Right atrium auricular region (tissue), 2 donors: ENCODE measurements around the gene JSRP1. TPM values are rescaled to one million over a fixed set of nuclear protein-coding genes. Genes with fewer than 3 reads are reported as not detected.
A peak's percentile ranks its signal among the peaks of the same experiment; 100 is the strongest.

Experiments
- DNase-seq: peaks from one replicate; pipeline ENCODE4 v3.0.0-alpha.2; 2019; ENCODE audit warnings: low spot score
- H3K27ac ChIP-seq, 2 donors: fragments of 200-600 bp; sonication (generic); 1 replicate in 1 of 2; 2 replicates in 1 of 2; pipeline ENCODE4 v1.5.1; 2016 to 2019
- H3K27me3 ChIP-seq, 2 donors: fragments of 200-600 bp; sonication (generic); one replicate each; pipeline versions ENCODE4 v1.5.1 to v1.6.0; 2017 to 2019
- H3K36me3 ChIP-seq: fragments of 200-600 bp; sonication (generic); one replicate; pipeline ENCODE4 v1.5.1; 2016
- H3K4me1 ChIP-seq, 2 donors: fragments of 200-600 bp; sonication (generic); one replicate each; pipeline versions ENCODE4 v1.5.1 to v1.6.0; 2017 to 2019
- H3K4me3 ChIP-seq, 2 donors: fragments of 200-600 bp; sonication (generic); 1 replicate in 1 of 2; 2 replicates in 1 of 2; pipeline ENCODE4 v1.5.1; 2017 to 2019; ENCODE audit warnings: mild to moderate bottlenecking in 1 of 2, moderate library complexity in 1 of 2
- H3K9me3 ChIP-seq, 2 donors: fragments of 200-600 bp; sonication (generic); one replicate each; pipeline ENCODE4 v1.5.1; 2019
- total RNA-seq, 2 donors: library from RNA; depleted of rRNA; stranded (reverse); fragments of >200 nt; gene quantifications; one replicate each; pipeline ENCODE4 v1.1.0, GENCODE V29; 2016
- TF ChIP-seq, protein P1 (sequence below), 2 donors: fragments of 200-600 bp; sonication (generic); IDR thresholded peaks; one replicate each; pipeline ENCODE4 v1.5.1; 2019; ENCODE audit warnings: antibody characterized with exemption in 2 of 2

The JSRP1 gene
- total RNA-seq, 2 donors from 2014 or later, result 0.39 TPM; not detected in 1

DNA sequence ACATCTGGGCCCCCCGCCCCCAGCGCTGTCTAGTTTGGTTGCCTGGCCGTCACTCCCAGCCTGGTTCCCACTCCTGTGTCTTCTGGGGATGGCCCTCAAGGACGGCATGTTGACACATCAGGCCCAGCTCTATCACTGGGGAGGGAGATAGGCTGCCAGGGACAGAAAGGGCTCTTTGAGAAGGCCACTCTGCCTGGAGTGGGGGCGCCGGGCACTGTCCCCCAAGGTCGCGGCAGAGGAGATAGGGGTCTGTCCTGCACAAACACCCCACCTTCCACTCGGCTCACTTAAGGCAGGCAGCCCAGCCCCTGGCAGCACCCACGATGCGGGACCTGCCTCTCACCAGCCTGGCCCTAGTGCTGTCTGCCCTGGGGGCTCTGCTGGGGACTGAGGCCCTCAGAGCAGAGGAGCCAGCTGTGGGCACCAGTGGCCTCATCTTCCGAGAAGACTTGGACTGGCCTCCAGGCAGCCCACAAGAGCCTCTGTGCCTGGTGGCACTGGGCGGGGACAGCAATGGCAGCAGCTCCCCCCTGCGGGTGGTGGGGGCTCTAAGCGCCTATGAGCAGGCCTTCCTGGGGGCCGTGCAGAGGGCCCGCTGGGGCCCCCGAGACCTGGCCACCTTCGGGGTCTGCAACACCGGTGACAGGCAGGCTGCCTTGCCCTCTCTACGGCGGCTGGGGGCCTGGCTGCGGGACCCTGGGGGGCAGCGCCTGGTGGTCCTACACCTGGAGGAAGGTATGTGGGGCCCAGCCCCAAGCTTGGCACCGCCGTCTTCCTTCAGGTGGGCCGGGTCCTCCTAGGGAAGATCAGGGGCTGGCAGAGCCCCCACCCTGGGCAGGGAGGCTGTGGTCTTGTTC is 7.0 kb downstream of the JSRP1 start, which contains the start of gene AMH:
TSS of gene AMH (plus strand) at position 314 of the 857 bp plus-strand sequence. CDS start at position 324, 10 bp downstream.
- H3K27me3 ChIP-seq, result peaks cover 17 to 33% of the 10 kb centered on the region in 2 donors
- no peak within 1 kb of the TSS for H3K27ac ChIP-seq
- H3K9me3 ChIP-seq, result no peaks in the 10 kb centered on the region
- TF ChIP-seq, protein P1, sequence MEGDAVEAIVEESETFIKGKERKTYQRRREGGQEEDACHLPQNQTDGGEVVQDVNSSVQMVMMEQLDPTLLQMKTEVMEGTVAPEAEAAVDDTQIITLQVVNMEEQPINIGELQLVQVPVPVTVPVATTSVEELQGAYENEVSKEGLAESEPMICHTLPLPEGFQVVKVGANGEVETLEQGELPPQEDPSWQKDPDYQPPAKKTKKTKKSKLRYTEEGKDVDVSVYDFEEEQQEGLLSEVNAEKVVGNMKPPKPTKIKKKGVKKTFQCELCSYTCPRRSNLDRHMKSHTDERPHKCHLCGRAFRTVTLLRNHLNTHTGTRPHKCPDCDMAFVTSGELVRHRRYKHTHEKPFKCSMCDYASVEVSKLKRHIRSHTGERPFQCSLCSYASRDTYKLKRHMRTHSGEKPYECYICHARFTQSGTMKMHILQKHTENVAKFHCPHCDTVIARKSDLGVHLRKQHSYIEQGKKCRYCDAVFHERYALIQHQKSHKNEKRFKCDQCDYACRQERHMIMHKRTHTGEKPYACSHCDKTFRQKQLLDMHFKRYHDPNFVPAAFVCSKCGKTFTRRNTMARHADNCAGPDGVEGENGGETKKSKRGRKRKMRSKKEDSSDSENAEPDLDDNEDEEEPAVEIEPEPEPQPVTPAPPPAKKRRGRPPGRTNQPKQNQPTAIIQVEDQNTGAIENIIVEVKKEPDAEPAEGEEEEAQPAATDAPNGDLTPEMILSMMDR (IDR thresholded peaks at IDR 0.05), result no peak
- H3K36me3 ChIP-seq, result peaks cover 47% of the 10 kb centered on the region
- H3K4me1 ChIP-seq, result peaks cover 0 to 58% of the 10 kb centered on the region in 2 donors
- no peak for DNase-seq
- no peak within 1 kb of the TSS for H3K4me3 ChIP-seq

DNA sequence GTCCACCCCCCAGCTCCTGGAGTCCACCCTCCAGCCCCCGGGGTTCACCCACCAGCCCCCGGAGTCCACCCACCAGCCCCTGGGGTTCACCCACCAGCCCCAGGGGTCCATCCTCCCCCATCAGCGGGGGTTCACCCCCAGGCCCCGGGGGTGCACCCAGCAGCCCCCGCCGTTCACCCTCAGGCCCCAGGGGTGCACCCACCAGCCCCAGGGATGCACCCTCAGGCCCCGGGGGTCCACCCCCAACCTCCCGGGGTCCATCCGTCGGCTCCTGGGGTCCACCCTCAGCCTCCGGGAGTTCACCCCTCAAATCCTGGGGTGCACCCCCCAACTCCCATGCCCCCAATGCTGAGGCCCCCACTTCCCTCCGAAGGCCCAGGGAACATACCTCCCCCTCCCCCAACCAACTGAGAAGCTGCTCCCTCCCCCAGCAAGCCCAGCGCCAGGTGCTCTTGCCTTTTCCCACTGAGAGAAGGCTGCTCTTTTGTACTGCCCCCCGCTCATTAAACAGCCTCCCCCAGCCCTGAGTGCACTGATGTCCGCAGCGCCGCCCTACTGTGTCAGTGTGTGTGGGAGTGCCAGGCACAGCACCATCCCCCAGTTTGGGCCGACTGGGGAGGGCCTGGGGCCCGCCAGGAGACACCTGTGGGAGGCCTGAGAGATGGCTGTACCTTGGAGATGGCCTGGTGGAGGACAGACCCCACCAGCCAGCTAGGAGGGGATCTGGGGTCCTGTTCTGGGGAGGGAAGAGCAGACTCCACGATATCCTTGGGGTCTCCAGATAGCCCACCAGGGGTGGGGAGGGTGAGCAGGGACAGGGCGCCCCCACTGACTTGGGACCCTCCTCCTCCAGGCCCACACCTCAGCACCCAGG is 7.8 kb downstream of the JSRP1 start:
- peaks cover 0 to 52% of the 10 kb centered on the region in 2 donors for H3K4me1 ChIP-seq
- H3K27me3 ChIP-seq, result peaks cover 17 to 28% of the 10 kb centered on the region in 2 donors
- no peaks in the 10 kb centered on the region for H3K9me3 ChIP-seq
- no peak for DNase-seq
- TF ChIP-seq, protein P1 (IDR thresholded peaks at IDR 0.05), result no peak
- peaks cover 55% of the 10 kb centered on the region for H3K36me3 ChIP-seq
- H3K27ac ChIP-seq, result no peak overlapping the region
- no peak overlapping the region for H3K4me3 ChIP-seq

DNA sequence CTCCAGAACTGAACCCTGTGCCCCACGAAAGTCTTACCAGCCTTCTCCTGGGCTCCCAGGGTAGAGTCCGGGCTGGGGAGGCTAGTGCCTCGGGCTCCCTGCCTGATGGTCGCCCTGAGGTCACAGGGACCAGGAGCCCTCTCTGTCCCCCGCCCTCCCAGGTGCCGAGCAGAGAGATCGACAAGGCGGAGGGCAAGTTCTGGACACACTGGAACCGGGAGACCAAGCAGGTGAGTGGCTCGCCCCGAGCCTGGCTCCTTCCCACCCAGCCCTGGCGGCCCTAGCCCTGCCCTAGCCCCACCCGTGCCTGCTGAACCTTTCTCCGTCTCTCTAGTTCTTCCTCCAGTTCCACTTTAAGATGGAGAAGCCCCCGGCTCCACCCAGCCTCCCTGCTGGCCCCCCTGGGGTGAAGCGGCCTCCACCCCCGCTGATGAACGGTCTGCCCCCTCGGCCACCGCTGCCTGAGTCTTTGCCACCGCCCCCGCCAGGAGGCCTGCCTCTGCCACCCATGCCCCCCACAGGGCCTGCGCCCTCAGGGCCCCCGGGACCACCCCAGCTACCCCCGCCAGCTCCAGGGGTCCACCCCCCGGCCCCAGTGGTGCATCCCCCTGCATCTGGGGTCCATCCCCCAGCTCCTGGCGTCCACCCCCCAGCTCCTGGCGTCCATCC is 8.7 kb downstream of the JSRP1 start:
- Histone ChIP-seq H3K27me3 (peaks cover 10 to 23% of the 10 kb centered on the region in 2 donors), H3K9me3 (no peaks in the 10 kb centered on the region), H3K27ac (no peak overlapping the region), H3K4me1 (peaks cover 0 to 45% of the 10 kb centered on the region in 2 donors), H3K4me3 (no peak overlapping the region), H3K36me3 (peaks cover 56% of the 10 kb centered on the region)
- no peak for DNase-seq
- TF ChIP-seq, protein P1 (IDR thresholded peaks at IDR 0.05), result no peak

DNA sequence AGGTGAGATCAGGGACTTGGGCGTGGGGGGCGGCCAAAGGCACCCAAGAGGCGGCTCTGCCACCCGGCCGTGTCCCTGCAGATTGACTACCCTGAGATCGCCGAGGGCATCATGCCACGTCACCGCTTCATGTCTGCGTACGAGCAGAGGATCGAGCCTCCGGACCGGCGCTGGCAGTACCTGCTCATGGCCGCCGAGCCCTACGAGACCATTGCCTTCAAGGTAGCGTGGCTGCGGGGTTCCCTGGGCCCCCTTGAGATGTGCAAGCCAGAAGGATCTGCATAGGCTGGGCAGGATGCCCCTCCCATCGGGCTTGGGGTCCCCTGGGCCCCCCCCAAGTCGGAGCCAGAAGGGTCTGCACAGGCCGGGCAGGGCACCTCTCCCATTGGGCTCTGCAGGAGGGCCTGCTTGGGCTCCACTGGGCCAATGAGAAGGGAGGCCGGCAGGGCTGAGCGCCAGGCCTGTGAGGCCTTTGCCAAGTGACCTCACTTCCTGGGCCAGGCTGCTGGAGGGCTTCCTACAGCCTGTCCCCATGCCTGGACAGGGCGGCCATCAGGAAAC is 9.3 kb downstream of the JSRP1 start:
- Histone ChIP-seq H3K9me3 (no peaks in the 10 kb centered on the region), H3K4me3 (no peak overlapping the region), H3K27ac (no peak overlapping the region), H3K36me3 (peaks cover 56% of the 10 kb centered on the region), H3K4me1 (peaks cover 0 to 45% of the 10 kb centered on the region in 2 donors), H3K27me3 (peaks cover 3 to 16% of the 10 kb centered on the region in 2 donors)
- TF ChIP-seq, protein P1 (IDR thresholded peaks at IDR 0.05), result no peak
- peak; percentile 72 for DNase-seq

DNA sequence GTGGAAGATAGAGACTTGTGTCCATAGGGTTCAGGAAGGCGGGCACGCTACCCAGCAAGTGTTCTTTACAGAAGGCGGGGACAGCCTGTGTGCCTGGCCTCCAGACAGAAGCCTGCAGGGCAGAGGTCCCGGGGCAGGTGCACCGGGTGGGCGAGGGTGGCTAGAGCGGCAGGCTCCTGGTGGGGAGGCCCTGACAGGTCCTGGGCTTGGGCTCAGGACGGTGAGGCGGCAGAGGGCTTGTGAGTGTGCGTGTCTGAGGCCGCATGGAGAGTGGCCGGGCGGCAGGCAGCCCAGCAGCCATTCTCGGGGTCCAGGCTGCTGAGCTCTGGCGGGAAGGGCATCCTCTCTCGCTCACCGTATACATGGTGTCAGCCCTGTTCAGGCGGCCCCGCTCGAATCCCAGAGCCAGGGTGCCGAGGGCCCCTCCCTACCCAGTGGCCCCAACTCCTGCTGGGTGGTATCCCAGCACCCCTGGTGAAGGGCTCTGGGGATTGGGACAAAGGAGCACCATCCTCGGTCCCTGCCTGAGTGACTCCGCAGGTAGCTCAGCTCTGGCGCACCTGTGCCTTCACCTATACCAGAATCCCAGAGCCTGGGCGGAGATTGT is 10.1 kb downstream of the JSRP1 start:
- no peak overlapping the region for H3K27ac ChIP-seq
- H3K9me3 ChIP-seq, result no peaks in the 10 kb centered on the region
- TF ChIP-seq, protein P1 (IDR thresholded peaks at IDR 0.05), result no peak
- H3K36me3 ChIP-seq, result peaks cover 56% of the 10 kb centered on the region
- peaks cover 0 to 12% of the 10 kb centered on the region in 2 donors for H3K27me3 ChIP-seq
- no peak overlapping the region for H3K4me3 ChIP-seq
- DNase-seq, result no peak
- peaks cover 0 to 45% of the 10 kb centered on the region in 2 donors for H3K4me1 ChIP-seq
